Measurements from ENCODE around the gene GABRG3. TPM values are rescaled to one million over a fixed set of nuclear protein-coding genes. Genes with fewer than 3 reads are reported as not detected.

The GABRG3 gene
- total and polyA plus RNA-seq, 9 of the 15 experiments (the other 6 are each of a cell fraction or from before 2014, with no cell fraction given), result 4.0 to 15.1 (median 11.2) TPM

DNA sequence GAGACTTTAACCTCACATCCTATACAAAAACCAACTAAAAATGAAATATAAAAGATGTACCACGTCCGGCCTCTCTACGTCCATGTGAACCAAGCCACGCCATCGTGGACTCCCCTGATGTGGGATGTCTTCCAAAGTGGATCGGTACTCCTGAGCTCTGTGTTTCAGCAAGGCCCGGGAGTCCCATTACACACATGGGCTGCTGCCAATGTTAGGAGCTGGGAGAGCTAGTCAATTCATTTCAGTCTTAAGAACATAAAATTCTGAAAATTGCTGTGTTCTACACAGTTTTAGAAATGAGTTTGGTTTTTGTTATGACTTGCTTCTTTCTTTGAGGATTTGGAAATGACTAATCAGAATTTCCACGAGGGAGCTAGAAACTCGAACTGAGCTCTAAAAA lies 131.0 kb downstream of the GABRG3 start:
- DNase-seq (ENCODE audit: extremely low read depth in 1 of 4, low spot score in 3 of 4), result no peak
- POLR2A ChIA-PET, result interaction anchor here (0.9 to 1.7 kb wide), 4 partner anchors 9 to 31 kb away, joined by 3 to 4 read pairs (median 3); no protein-coding TSS in a partner anchor
- no peaks in the 10 kb centered on the region for H4K20me1 ChIP-seq (replicated peaks; ENCODE audit: control insufficient read depth, insufficient read depth, low read length)
- no peak overlapping the region for H3K4me3 ChIP-seq
- no peaks in the 10 kb centered on the region for H3K4me1 ChIP-seq (replicated peaks in 1 of 2; ENCODE audit: control insufficient read depth in 2 of 2, insufficient read depth in 2 of 2, low read length in 2 of 2)
- in situ Hi-C loops (cut with MboI) (no loop called here), intact Hi-C loops (cut with micrococcal nuclease) (no loop called here)
- H3K36me3 ChIP-seq (ENCODE audit: control insufficient read depth, insufficient read depth, low read length), result no peaks in the 10 kb centered on the region; the same call in 1 of the 3 replicates
- no peaks in the 10 kb centered on the region for H3K27me3 ChIP-seq (ENCODE audit: control insufficient read depth in 2 of 2, insufficient read depth in 2 of 2, low read length in 2 of 2)
- H3K79me2 ChIP-seq (ENCODE audit: control insufficient read depth, insufficient read depth, low read length), result peaks cover 20% of the 10 kb centered on the region; the same call in 2 of the 3 replicates
- TF ChIP-seq, protein P1, sequence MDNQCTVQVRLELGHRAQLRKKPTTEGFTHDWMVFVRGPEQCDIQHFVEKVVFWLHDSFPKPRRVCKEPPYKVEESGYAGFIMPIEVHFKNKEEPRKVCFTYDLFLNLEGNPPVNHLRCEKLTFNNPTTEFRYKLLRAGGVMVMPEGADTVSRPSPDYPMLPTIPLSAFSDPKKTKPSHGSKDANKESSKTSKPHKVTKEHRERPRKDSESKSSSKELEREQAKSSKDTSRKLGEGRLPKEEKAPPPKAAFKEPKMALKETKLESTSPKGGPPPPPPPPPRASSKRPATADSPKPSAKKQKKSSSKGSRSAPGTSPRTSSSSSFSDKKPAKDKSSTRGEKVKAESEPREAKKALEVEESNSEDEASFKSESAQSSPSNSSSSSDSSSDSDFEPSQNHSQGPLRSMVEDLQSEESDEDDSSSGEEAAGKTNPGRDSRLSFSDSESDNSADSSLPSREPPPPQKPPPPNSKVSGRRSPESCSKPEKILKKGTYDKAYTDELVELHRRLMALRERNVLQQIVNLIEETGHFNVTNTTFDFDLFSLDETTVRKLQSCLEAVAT (IDR thresholded peaks at IDR 0.05), result no peak
- TF ChIP-seq TOE1 (IDR thresholded peaks at IDR 0.05; ENCODE audit: borderline replicate concordance), result no peak
- TF ChIP-seq TOE1 (CRISPR knock-in tag; IDR thresholded peaks at IDR 0.05; ENCODE audit: borderline replicate concordance, low read depth), result no peak
- no peak for TF ChIP-seq ATF1 (CRISPR knock-in tag; IDR thresholded peaks at IDR 0.05)
- no peak for TF ChIP-seq ATF1 (tag; IDR thresholded peaks at IDR 0.05)
- TF ChIP-seq SMAD4 (CRISPR knock-in tag; conservative IDR thresholded peaks at IDR 0.05), result no peak
- no peak for TF ChIP-seq ZNF436 (CRISPR knock-in tag; IDR thresholded peaks at IDR 0.05)
- peak; percentile 55 for TF ChIP-seq ZNF316 (IDR thresholded peaks at IDR 0.05)
- 0 out of 2 replicates have a peak, but pooled peaks have one; percentile 27 for TF ChIP-seq MAFG (tag; conservative IDR thresholded peaks at IDR 0.05)
- no peak for TF ChIP-seq SETDB1 (IDR thresholded peaks at IDR 0.05; ENCODE audit: low read length)
- no peak for TF ChIP-seq PTTG1 (tag; IDR thresholded peaks at IDR 0.05; ENCODE audit: low read depth)
- TF ChIP-seq, protein P2, sequence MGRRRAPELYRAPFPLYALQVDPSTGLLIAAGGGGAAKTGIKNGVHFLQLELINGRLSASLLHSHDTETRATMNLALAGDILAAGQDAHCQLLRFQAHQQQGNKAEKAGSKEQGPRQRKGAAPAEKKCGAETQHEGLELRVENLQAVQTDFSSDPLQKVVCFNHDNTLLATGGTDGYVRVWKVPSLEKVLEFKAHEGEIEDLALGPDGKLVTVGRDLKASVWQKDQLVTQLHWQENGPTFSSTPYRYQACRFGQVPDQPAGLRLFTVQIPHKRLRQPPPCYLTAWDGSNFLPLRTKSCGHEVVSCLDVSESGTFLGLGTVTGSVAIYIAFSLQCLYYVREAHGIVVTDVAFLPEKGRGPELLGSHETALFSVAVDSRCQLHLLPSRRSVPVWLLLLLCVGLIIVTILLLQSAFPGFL (CRISPR knock-in tag; IDR thresholded peaks at IDR 0.05), result no peak
- TF ChIP-seq PCBP2 (IDR thresholded peaks at IDR 0.05; ENCODE audit: low read depth, low read length, poor library complexity, severe bottlenecking), result no peak
- no peak for TF ChIP-seq MXI1 (IDR thresholded peaks at IDR 0.05; ENCODE audit: low read depth, low read length)
- H3K9me3 ChIP-seq (replicated peaks; ENCODE audit: control insufficient read depth, insufficient read depth, low read depth, low read length), result no peaks in the 10 kb centered on the region
- ATAC-seq, result peak; percentile 52; the same call in 1 of the 3 replicates
- FAIRE-seq, result no peak
- no peaks in the 10 kb centered on the region for H3K9me1 ChIP-seq (ENCODE audit: control insufficient read depth, insufficient read depth, low read length)
- H3K9ac ChIP-seq (ENCODE audit: insufficient read depth in 1 of 2, low read depth in 2 of 2, low read length in 2 of 2), result no peak overlapping the region
- H3K27ac ChIP-seq (ENCODE audit: extremely low read depth, low read depth, low read length), result no peak overlapping the region
- CTCF ChIA-PET (ENCODE audit: low intra/inter-chr PET ratio), result no interaction called here
- H3K4me2 ChIP-seq (ENCODE audit: insufficient read depth, low read length), result no peak overlapping the region
- WGBS (ENCODE audit: insufficient coverage, low coverage, missing lambda C conversion rate), result 53% methylated on average over 9 of the region's 9 CpGs
- H2AFZ ChIP-seq (ENCODE audit: low read depth, low read length), result no peak overlapping the region
- BruUV-seq (replicated peaks), result no TSS peak

All from K562 (cell line).